Esophagus muscularis mucosa (tissue), 3 donors: ENCODE results near the gene TMEM115.

Source experiments
- POLR2A ChIP-seq: fragments of 450-650 bp; IDR thresholded peaks from one replicate; pipeline ENCODE4 v1.6.1; 2017; ENCODE audit warnings: antibody characterized with exemption, moderate library complexity, mild to moderate bottlenecking, low read depth
- TF ChIP-seq, protein P1 (sequence below), 3 experiments: fragments of 200-600 bp in 2 of 3; fragments of 450-650 bp in 1 of 3; sonication (generic) in 2 of 3; IDR thresholded peaks; one replicate each; pipeline ENCODE4 v1.5.1; 2017 to 2019; ENCODE audit warnings: antibody characterized with exemption in 3 of 3, mild to moderate bottlenecking in 2 of 3, moderate library complexity in 1 of 3

DNA sequence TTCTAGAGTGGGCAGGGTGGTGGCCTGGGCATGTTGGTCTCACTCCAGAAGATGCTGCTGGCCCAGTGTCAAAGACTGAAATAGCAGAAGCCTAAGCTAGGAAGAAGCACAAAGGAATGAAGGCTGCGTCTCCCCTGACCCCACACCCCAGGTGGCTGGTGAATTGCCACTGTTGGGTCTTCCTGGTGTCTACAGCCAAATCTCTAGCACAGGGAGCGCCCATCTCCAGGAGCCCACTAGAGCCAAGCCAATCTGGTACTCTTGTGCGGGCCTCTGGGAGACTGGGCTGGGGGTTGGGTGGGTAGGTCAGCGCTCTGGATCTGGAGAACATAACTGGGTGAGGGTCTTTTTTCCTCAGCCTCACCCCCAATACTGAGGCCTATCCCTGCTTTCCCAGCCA, 32.2 kb downstream of the TMEM115 start:
- TF ChIP-seq, protein P1, sequence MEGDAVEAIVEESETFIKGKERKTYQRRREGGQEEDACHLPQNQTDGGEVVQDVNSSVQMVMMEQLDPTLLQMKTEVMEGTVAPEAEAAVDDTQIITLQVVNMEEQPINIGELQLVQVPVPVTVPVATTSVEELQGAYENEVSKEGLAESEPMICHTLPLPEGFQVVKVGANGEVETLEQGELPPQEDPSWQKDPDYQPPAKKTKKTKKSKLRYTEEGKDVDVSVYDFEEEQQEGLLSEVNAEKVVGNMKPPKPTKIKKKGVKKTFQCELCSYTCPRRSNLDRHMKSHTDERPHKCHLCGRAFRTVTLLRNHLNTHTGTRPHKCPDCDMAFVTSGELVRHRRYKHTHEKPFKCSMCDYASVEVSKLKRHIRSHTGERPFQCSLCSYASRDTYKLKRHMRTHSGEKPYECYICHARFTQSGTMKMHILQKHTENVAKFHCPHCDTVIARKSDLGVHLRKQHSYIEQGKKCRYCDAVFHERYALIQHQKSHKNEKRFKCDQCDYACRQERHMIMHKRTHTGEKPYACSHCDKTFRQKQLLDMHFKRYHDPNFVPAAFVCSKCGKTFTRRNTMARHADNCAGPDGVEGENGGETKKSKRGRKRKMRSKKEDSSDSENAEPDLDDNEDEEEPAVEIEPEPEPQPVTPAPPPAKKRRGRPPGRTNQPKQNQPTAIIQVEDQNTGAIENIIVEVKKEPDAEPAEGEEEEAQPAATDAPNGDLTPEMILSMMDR (IDR thresholded peaks at IDR 0.05): no peak
- TF ChIP-seq POLR2A: no peak
